ENCODE data around the gene ARHGEF25.
A peak's percentile ranks its signal among the peaks of the same experiment; 100 is the strongest.
"Not testable (repeated sequence)": the region's sequence is repeated elsewhere in the genome, so short reads cannot be mapped to it uniquely, and the experiment has no call there.

Gene ARHGEF25

DNA sequence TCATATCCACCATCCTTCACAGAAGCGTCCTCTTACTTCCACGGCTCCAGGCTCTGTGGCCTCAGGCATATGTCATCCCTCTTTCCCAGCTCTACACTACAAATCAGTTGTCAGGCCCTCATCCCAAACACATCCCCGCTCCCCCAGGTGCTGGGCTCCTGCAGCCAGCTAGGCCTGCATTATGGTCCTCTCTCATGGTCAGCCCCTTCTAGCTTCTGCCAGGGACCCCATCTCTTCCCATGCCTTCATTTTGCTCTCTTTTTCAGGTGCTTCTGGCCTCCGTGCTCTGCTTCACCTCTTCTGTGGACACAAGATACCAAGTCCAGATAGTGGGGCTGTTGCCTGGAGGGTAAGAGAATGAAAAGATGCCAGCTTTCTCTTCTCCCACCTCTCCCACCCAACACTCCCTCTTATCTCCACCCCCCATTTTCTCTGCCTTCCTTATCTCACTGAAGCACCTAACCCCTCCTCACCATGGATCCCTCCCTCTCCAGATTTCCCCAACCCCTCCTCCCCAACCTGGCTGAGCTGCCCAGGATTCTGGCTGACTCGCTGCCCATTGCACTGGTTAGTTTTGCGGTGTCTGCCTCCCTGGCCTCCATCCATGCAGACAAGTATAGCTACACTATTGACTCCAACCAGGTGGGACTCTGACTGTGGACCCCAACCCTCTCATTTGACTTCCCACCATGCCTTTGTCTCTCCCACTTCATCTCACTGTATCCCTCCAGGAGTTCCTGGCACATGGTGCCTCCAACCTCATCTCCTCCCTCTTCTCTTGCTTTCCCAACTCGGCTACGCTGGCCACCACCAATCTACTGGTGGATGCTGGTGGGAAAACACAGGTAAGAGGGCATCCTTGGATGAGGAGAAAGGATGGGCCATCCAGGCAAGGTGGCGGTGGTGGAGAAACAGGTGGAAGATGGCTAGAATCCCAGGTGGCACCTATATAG, 11.3 kb downstream of the ARHGEF25 start:
- DNase-seq, result no peak

DNA sequence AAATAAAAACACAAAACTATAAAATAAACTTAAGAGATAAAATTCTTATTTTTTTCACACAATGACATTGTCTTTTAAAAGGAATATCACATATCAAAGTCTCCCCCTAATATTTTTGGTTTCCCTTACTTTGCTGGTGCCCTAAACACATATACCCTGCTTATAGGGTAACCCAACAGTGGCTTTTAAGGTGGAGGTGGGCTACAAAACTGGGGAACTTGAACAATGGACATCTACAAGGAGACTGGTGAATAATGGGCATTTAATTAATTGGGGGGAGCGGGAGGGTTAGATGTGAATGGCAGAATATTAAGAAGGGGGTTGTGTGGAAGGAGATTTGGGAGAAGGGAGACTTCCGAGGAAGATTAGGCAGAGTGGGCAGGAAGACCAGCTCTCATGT, 12.2 kb downstream of the ARHGEF25 start:
- no peak for DNase-seq

DNA sequence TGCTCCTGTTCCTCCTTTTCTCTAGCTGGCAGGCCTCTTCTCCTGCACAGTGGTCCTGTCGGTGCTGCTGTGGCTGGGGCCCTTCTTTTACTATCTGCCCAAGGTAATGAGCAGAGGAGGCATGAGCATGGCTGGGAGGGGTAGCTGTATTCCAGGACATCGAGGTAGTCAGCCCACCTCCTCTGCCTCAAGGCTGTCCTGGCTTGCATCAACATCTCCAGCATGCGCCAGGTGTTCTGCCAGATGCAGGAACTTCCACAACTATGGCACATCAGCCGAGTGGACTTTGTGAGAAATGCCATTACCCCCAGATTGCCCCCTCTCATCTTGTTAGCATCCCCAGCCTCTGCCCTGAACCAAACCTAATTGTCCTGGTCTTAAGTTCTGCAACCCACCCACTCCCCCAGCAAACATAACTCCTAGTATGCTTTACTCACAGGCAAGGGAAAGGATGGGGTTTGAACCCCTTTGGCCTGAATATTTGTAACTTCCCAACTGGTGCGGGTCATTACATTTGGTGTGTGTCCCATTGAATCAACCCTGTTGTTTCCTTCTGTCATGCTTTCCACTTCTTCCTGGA, 12.7 kb downstream of the ARHGEF25 start:
- no peak for DNase-seq

DNA sequence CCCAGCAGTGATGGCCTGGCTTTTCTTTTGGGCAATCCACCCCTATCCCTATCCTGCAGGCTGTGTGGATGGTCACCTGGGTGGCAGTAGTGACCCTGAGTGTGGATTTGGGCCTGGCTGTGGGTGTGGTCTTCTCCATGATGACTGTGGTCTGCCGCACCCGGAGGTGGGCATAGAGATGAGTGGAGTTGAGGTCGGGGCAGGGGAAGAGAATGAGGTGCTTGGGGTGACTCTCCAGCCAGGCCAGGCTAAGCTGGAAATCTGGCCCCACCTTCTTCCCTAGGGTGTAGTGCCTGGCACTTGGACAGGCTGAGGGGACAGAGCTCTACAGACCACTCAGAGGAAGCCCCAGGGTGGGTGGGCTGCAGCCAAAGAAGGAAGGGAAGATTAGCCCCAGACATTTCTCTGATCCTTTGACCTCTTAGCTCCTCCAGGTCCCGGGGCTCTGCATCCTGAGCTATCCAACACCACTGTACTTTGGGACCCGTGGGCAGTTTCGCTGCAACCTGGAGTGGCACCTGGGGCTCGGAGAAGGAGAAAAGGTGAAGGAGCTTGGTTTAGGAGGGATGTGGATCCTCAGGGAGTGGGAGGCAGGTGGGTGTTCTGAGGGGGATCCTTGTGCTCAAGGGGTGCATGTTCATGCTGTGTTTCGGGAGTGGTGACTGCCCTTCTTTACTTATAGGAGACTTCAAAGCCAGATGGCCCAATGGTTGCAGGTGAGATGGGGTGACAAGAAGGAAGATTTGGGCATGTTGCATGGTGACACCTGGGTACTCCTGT, 13.4 kb downstream of the ARHGEF25 start:
- DNase-seq, result no peak

DNA sequence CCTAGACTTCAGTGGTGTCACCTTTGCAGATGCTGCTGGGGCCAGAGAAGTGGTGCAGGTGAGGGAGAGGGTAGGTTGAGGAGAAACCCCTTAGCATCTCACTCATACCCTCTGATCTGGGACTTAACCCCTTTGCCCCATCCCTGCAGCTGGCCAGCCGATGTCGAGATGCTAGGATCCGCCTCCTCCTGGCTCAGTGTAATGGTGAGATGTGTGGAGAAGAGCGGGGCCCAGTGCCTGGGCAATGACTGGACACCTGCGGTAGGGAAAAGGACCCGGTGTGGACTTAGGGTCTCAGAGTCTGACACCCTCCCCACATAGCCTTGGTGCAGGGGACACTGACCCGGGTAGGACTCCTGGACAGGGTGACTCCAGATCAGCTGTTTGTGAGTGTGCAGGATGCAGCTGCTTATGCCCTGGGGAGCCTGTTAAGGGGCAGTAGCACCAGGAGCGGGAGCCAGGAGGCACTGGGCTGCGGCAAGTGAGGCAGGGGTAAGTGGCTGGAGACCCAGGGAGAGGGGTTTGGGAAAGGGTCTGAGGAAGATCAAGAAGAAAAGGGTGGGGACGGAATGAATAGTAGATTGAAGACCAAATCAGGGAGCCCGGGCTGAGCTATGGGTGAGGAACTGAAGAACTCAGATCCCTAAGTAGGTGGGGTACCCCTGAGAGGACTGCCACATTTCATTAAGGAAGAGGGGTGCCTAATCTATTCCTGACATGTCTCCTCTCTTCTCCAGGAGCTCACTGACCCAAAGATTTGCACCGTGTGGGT, 14.2 kb downstream of the ARHGEF25 start:
- DNase-seq, result no peak

DNA sequence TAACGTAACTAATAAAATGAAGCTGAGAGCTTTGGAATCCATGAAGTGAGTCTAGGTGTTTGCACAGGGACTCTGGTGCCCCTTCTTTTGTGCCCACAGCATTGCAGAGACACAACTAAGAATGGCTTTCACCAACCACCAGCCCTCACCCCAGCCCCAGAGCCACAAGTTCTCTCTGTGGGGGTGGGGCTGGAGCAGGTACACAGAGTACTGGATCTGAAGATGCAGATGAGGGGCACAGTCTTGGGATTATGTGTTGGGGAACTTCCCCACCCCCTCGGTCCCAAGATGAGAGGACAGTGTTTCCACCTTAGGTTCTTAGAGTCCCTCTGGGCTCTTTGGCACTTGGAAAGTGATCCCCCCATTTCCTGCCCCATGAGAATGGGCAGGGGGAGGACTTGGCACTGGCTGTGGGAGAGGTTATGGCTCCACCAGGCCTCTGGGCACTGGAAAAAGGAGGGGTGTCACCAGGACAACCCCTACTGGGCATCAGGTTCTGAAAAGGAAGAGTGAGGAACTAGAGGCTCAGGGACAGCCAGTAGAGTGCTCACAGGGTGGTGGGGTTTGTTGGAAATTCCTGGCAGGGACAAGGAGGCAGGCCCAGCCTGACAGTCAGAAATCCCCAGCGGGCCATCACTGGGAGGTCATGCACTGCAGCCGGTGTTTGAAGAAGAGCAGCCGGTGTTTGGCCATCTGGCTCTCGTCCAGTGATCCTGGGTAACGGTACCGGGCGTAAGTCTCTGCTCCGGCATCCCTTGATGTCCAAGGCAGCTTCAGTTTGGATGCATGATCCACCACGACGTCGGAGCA, 15.1 kb downstream of the ARHGEF25 start:
- no peak for DNase-seq

DNA sequence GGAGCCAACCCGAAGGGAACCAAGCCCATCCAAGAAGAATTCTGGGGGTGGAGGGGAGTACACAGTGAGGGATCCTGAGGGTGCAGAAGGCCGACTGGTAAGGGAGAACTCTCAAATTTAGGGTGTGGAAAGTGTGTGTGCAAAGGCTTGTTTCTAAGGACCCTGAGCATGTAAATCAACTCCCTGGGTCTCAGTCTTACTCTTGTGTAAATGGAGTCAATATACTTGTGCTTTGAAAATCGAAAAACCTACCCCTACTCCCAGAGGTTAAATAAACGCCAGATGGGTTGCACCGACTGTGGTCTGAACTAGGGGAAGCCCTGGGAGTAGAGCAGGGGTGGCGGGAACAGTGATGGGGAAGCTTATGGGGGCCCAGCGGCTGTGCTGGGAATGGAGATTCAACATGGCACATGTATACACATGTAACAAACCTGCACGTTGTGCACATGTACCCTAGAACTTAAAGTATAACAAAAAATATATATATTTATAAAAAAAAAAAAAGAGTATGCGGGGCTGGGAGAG, 15.7 kb downstream of the ARHGEF25 start:
- DNase-seq, result no peak

DNA sequence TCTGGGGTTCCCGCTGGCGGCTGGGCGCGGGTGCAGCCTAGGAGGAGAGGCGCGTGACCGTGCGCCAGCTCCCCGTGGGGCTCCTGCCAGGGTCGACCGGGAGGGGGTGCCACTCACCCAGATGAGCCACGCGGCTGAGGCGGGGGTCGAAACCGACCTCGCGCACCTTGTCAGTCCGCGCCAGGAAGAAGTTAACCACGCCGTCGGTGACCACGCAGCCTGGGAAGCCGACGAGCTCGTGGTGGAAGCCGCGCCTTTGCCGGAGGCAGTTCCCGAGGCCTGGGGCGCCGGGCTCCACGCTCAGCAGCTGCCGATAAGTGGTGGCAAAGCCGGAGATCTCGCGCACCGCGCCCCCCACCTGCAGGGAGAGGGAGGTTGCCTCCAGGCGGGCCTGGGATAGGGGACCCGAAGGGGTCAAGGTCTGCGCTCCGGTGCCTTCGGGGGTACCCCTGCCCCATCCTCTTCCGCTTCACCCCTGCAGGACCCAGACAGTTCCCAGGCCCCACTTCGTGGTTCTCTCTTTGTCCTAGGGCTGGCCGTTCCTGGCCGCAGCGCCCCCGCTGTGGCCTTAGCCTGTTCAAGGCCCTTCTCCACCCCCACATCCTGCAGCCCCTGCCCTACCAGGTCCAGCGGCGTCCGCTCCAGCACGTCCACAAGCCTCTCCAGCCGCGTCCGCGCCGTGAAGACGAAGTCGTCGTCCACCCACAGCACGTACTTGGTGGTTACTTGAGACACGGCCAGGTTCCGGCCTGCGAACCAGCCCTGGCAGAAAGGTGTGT, 16.5 kb downstream of the ARHGEF25 start:
- DNase-seq, result no peak

DNA sequence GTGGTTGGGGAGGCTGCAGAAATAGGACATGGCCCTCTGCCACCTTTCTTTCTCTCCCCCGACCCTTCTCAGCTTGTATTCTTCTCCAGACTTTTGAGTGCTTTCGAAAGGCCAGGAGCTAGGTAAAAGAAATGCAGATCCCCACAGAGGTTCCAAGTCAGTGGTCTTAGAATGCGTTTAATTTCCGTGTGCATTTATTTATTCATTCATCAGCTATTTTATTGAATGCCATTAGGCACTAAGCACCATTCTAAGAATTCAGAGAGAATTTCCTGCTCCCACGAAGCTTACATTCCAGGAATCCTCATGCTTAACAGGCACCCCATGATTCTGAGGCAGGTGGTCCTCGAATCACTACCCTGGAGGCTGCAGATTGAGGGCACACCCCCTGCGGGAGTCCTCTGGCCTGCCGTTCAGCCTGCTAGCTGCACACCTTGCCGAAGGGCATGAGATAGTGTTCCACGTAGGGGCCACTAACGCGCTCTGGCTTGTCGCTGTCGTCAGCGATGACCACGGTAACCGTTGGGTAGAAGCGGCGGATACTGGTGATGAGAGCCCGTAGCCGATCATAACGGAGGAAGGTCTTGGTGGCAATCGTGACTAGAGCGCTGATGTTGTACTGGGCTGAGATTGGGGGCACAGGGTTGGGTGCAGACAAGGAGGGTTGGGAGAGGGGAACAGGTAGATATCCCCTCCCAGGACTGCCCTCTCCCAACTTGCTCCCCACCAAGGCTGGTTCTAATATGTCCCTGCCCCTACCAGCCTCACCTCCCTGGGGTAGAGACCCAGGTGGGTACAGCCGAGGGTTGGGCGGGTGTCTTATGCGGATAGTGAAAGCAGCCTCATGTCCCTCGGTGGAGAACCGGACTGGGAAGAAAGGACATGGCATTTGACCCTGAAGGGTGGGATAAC, 17.3 kb downstream of the ARHGEF25 start:
- no peak for DNase-seq

DNA sequence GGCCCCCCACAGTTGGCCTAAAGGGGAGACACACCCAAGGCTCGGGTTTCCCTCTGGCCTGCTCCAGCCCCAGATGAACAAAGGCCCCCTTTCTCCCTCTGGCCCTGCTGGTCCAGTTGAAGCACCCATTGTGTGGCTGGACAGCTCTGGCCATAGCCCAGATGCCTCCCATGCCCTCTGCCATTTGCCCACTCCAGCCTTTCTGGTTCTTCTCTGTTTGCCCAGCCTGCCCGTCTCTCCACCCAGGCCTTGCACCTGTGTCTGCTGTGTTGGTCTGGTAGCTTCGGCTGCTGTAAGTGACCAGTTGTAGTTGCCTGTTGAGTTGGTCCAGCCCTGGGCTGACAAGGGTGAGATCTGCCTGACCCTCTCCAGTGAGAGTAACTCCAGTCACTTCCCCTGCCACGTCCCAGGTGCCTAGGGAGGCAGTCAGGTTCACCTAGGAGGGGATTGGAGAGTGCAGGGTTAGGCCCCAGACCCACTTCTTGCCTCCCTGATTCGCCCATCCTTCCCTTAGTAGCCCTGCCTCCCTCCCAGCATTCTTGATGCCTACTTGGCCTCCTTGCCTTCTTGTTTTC, 18.7 kb downstream of the ARHGEF25 start:
- DNase-seq, result no peak

DNA sequence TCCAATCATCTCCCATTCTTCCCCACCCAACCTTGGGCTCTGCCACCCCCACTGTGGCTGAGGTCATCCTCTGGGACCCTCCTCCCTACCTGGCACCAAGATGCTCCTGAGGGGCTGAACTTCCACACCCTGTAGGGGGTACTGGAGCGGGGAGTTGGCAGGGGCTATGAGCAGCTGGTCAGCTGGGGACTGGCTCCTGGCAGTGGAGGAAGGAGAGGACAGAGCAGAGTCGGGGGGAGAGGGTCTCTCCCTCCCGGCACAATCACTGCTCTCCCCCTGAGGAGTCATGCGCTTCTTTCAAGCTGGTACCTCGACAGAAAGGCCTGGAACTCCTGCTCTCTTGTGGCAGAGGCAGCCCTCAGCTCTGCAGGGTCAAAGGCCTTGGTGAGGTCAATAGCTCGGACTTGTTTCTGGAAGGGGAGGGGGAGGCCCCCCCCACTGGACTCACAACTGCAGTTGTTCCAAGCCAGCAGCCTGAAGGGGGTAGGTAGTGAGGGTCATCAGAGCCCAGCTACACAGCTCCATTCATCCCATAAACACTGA, 19.7 kb downstream of the ARHGEF25 start:
- DNase-seq, result no peak

DNA sequence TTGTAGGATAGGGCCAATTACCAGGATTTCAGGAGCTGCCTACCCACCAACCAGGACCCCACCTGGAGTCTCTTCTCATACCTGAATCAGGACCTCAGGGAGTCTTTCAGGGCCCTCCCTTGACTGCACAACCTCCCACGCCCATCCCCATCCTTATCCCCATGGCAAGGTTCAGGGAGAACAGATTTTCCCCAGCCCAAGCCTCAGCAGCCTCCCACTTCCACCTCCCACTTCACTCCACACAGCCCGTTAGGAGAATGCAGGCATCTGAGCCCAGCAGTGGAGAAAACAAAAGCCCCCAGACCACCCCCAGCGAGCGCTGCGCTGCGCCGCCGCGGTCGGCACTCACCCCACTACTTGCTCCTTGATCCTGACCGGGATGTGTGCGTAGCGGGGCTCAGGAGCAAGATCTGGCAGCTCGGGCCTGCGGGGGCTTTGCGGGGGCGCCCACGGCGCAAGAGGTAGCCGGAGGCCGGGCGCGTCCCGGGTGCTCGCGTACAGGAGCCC, 20.4 kb downstream of the ARHGEF25 start:
- no peak for DNase-seq

DNA sequence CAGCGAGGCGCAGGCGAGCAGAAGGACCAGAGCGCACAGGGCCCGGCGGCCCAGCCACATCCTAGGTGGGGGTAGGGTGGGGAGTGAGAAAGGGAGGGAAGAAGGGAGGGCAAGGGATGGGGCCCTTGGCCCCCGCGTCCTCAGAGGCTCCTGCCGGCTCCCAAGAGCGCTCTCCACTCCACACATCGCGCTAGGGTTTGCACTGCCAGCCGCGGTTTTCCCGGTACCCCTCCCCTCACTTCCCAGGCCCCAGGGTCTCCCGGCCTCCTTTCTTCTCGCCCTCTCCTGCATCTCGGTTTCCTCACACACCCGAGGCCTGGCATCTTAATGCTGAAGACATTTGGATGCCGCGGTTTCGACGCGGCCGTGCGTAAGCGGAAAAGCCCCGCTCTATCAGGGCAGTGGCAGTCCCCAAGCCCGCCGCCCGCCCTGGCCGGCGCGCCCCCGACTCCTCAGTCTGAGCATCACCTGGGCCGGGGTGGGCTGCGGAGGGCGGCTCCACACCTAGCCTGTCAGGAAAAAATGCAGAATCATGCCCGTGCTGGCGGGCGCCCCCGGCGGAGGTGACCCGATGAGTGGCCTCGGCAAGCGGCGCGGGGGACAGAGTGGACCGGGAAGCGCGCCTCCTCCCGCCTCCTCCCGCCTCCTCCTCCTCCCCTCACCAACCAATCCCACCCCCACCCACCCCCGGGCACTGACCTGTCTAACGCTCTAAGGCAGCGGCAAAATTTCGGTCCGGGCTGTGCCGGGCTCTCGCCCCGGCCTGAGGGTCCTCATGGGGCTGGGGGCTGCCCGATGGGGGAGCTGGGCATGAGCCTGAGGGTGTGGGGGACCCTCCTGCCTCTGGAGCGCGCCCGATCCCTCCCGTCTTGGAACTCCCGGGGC, 21.1 kb downstream of the ARHGEF25 start:
- DNase-seq, result no peak

DNA sequence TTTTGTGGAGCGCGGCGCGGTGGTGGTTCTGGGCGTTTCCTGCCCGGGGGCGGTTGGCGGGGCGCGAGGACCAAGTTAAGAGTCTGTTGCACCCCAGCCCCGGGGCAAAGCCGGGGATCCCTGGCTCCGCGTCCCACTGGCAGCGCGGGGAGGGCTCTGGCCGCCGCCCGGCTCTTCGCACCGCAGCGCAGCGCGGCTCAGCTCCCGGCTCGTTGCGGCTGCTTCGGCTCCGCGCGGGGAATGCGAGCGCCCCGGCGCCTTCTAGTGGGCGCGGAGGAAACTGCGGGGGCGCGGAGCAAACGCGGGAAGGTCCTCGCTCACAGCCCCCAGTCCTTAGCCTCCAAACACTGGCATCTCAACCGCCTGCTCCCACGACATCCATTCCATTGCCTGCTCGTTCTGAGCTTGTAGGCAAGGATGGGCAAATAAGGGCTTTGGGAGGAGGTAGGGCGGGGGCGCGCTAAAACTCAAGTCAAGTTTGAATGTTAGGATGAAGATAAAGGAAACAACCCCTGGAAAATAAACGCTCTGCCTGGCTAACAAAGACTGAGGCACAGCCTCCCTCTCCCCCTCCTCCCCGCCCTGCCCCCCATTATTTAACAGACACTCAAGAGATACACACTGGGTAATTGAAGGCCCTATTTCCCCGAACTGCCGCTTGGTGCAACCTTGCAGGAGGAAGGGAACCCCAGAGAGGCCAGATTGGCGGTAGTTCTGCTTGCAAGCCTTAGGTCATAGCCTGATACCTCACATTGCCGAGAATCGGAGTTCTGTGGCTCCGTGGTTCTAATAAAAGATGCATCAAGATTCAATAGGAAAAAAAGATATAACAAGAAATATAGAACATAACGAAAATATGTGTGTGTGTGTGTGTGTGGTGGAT, 22.0 kb downstream of the ARHGEF25 start, which contains the start of gene B4GALNT1:
B4GALNT1 (minus strand) TSS at position 244 of the 883 bp plus-strand sequence. CDS start 1,069 bp downstream, outside the sequence.
- peak; percentile 53 for DNase-seq

DNA sequence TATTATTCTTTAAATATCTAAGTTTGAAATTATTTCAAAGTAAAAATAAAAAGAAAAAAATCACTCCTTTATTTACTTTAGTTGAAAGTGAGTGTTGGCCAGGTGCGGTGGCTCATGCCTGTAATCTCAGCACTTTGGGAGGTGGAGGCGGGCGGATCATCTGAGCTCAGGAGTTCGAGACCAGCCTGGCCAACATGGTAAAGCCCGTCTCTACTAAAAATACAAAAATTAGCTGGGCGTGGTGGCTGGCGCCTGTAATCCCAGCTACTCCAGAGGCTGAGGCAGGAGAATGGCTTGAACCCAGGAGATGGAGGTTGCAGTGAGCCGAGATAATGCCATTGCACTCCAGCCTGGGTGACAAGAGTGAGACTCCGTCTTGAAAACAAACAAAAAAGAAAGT, 25.5 kb downstream of the ARHGEF25 start:
- not testable (repeated sequence) for DNase-seq

DNA sequence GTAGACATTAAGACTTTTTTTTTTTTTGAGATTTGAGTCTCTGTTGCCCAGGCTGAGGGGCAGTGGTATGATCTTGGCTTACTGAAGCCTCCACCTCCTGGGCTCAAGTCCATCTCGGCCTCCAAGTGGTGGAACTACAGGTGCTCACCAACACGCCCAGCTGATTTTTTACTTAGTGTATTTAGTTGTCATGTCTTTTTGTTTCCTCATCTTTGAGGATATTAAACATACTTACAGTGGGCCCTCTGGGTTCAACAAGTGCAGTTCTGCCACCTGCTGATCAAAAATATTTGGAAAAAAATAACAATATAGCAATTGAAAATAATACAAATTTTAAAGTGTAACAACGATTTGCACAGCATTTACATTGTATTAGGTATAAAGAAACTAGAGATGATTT, 26.1 kb downstream of the ARHGEF25 start:
- DNase-seq, result no peak
